ENCODE data around the gene FTCD. TPM values are rescaled to one million over a fixed set of nuclear protein-coding genes. Genes with fewer than 3 reads are reported as not detected.

The FTCD gene
- total and polyA plus RNA-seq, 9 of the 15 experiments (the other 6 are each of a cell fraction or from before 2014, with no cell fraction given) = 0.11 to 1.6 (median 0.67) TPM; not detected in 5

DNA sequence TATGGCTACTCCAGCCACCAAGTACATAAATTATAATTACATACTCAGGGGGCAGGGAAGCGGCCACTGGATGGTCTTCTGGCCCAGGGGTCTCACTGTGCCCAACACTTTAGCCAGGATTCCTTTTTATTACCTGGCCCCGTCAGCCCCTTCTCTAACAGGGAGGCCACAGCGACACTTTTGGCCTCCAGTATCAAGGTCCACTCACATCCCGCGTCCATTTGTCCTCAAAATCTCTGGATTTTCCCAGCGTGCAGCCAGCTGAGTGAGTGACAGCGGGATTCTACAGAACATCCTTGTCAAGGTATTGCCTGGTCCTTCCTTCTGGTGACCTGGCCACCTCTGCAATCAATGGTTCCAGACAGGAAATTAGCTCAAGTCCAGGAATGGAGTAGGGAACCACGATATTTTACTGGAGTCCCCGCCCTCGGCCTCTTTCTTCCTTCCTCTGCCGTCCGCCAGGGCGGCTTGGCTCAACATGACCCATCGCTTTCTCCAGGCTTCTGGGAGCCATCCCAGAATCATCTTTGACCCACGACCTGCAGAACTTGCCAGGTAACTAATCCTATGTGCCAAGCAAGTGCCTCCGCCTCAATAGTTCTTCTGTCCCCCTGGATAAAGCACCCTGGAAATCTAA is 60.2 kb downstream of the FTCD start:
- ChIA-PET CTCF (ENCODE audit: low intra/inter-chr PET ratio) (interaction anchor here (0.6 kb wide), 1 partner anchor 127 kb away, joined by 3 read pairs; no protein-coding TSS in a partner anchor), POLR2A (no interaction called here)
- Histone ChIP-seq H3K4me1 (replicated peaks in 1 of 2; ENCODE audit: control insufficient read depth in 2 of 2, insufficient read depth in 2 of 2, low read length in 2 of 2) (peaks cover 0 to 24% of the 10 kb centered on the region in 2 experiments; a peak in 2 of 5 replicates), H2AFZ (ENCODE audit: low read depth, low read length) (no peak overlapping the region), H3K27ac (ENCODE audit: extremely low read depth, low read depth, low read length) (no peak overlapping the region), H3K36me3 (ENCODE audit: control insufficient read depth, insufficient read depth, low read length) (no peaks in the 10 kb centered on the region), H3K27me3 (ENCODE audit: control insufficient read depth in 2 of 2, insufficient read depth in 2 of 2, low read length in 2 of 2) (peaks cover 28 to 63% of the 10 kb centered on the region in 2 experiments), H3K4me3 (no peak overlapping the region), H3K9ac (ENCODE audit: insufficient read depth in 1 of 2, low read depth in 2 of 2, low read length in 2 of 2) (no peak overlapping the region), H3K4me2 (ENCODE audit: insufficient read depth, low read length) (no peak overlapping the region), H3K79me2 (ENCODE audit: control insufficient read depth, insufficient read depth, low read length) (no peaks in the 10 kb centered on the region), H3K9me3 (replicated peaks; ENCODE audit: control insufficient read depth, insufficient read depth, low read depth, low read length) (no peaks in the 10 kb centered on the region), H4K20me1 (replicated peaks; ENCODE audit: control insufficient read depth, insufficient read depth, low read length) (0 out of 2 replicates have a peak, but pooled peaks cover 6% of the 10 kb centered on the region), H3K9me1 (ENCODE audit: control insufficient read depth, insufficient read depth, low read length) (no peaks in the 10 kb centered on the region)
- DNase-seq (ENCODE audit: extremely low read depth in 1 of 4, low spot score in 3 of 4) = peak in 2 of 4 experiments; percentile 24 to 25
- WGBS (ENCODE audit: insufficient coverage, low coverage, missing lambda C conversion rate) = 10% methylated on average over 16 of the region's 16 CpGs
- in situ Hi-C loops (cut with MboI) (no loop called here), intact Hi-C loops (cut with micrococcal nuclease) (loop anchor here (5.0 kb wide), 1 partner anchor 123 kb away; no protein-coding TSS in a partner anchor)
- BruUV-seq (replicated peaks) = no TSS peak
- no peak; the same call in 2 of the 3 replicates for ATAC-seq
- no peak for FAIRE-seq
- TF ChIP-seq CTCF (IDR thresholded peaks at IDR 0.05 in 2 of 3, conservative IDR thresholded peaks at IDR 0.05 in 1 of 3; ENCODE audit: insufficient read depth in 2 of 3, low read depth in 1 of 3, low read length in 3 of 3) (0 out of 6 replicates have a peak, but pooled peaks of 1 of the 3 experiments have one; percentile 33), NR3C1 (CRISPR knock-in tag; IDR thresholded peaks at IDR 0.05) (no peak), PHF8 (IDR thresholded peaks at IDR 0.05; ENCODE audit: borderline replicate concordance, low read length) (no peak)
